ENCODE results near the gene CCDC185.

Gene CCDC185

GRCh38 chr1:223411710-223412109 lies 18.5 kb downstream of the CCDC185 start:
- TF ChIP-seq BACH2 (CRISPR knock-in tag; IDR thresholded peaks at IDR 0.05; ENCODE audit: borderline replicate concordance) = no peak
- TF ChIP-seq TOX (CRISPR knock-in tag; IDR thresholded peaks at IDR 0.05; ENCODE audit: borderline replicate concordance) = no peak
- TF ChIP-seq SNAI2 (CRISPR knock-in tag; IDR thresholded peaks at IDR 0.05) = no peak
- TF ChIP-seq CSDC2 (CRISPR knock-in tag; IDR thresholded peaks at IDR 0.05) = no peak
- TF ChIP-seq ARNTL (CRISPR knock-in tag; IDR thresholded peaks at IDR 0.05; ENCODE audit: borderline replicate concordance, low read depth) = no peak
- no peak for TF ChIP-seq PPARA (CRISPR knock-in tag; IDR thresholded peaks at IDR 0.05; ENCODE audit: borderline replicate concordance)
- no peak for TF ChIP-seq ZFP3 (CRISPR knock-in tag; IDR thresholded peaks at IDR 0.05)
- no peak for TF ChIP-seq OSR1 (CRISPR knock-in tag; IDR thresholded peaks at IDR 0.05)
- no peak for TF ChIP-seq CSRNP3 (CRISPR knock-in tag; IDR thresholded peaks at IDR 0.05)
- TF ChIP-seq CREB5 (CRISPR knock-in tag; IDR thresholded peaks at IDR 0.05; ENCODE audit: low read depth) = no peak
- TF ChIP-seq ZNF70 (CRISPR knock-in tag; IDR thresholded peaks at IDR 0.05) = no peak
- no peak for TF ChIP-seq RARB (CRISPR knock-in tag; IDR thresholded peaks at IDR 0.05)
- TF ChIP-seq ESRRG (CRISPR knock-in tag; IDR thresholded peaks at IDR 0.05) = no peak
- TF ChIP-seq TSHZ2 (CRISPR knock-in tag; IDR thresholded peaks at IDR 0.05) = no peak
- TF ChIP-seq ZFP30 (CRISPR knock-in tag; IDR thresholded peaks at IDR 0.05) = no peak
- TF ChIP-seq ISL1 (CRISPR knock-in tag; IDR thresholded peaks at IDR 0.05) = no peak
- no peak for TF ChIP-seq PATZ1 (CRISPR knock-in tag; IDR thresholded peaks at IDR 0.05; ENCODE audit: borderline replicate concordance)
- TF ChIP-seq GLIS3 (CRISPR knock-in tag; IDR thresholded peaks at IDR 0.05) = no peak
- no peak for TF ChIP-seq ZNF565 (CRISPR knock-in tag; conservative IDR thresholded peaks at IDR 0.05; ENCODE audit: low read depth)
- no peak for ATAC-seq

GRCh38 chr1:223413216-223413615 lies 20.0 kb downstream of the CCDC185 start:
- no peak for ATAC-seq
- TF ChIP-seq ESRRG (CRISPR knock-in tag; IDR thresholded peaks at IDR 0.05) = no peak
- no peak for TF ChIP-seq GLIS3 (CRISPR knock-in tag; IDR thresholded peaks at IDR 0.05)
- TF ChIP-seq ARNTL (CRISPR knock-in tag; IDR thresholded peaks at IDR 0.05; ENCODE audit: borderline replicate concordance, low read depth) = no peak
- no peak for TF ChIP-seq ZNF8 (CRISPR knock-in tag; IDR thresholded peaks at IDR 0.05)
- no peak for TF ChIP-seq CREB5 (CRISPR knock-in tag; IDR thresholded peaks at IDR 0.05; ENCODE audit: low read depth)
- no peak for TF ChIP-seq PPARA (CRISPR knock-in tag; IDR thresholded peaks at IDR 0.05; ENCODE audit: borderline replicate concordance)
- no peak for TF ChIP-seq ZNF70 (CRISPR knock-in tag; IDR thresholded peaks at IDR 0.05)
- no peak for TF ChIP-seq TSHZ2 (CRISPR knock-in tag; IDR thresholded peaks at IDR 0.05)
- TF ChIP-seq BACH2 (CRISPR knock-in tag; IDR thresholded peaks at IDR 0.05; ENCODE audit: borderline replicate concordance) = no peak
